Natural killer cell treated with Interleukin-12 subunit alpha and Interleukin-12 subunit beta and Interleukin-15 and Interleukin-18, amount 100 ng/mL, for 72 hours (primary cell): ENCODE data around the gene DNAH17. TPM values are rescaled to one million over a fixed set of nuclear protein-coding genes. Genes with fewer than 3 reads are reported as not detected.

Experiments used
- ATAC-seq, 2 donors: fragments of 150-1000 bp; cut with Tn5 transposase in 1 of 2; sonication (Bioruptor Pico), chemical (Tn5 transposase) in 1 of 2; 2 replicates each; pipeline ENCODE4 v1.10.0; 2021
- DNase-seq: peaks from one replicate; pipeline ENCODE4 v3.0.0; 2022; ENCODE audit warnings: low spot score
- H3K27ac Mint-ChIP-seq, 2 donors: 1 replicate in 1 of 2; 2 replicates in 1 of 2; pipeline ENCODE4 v1.8.0; 2022; ENCODE audit warnings: mixed read lengths in 2 of 2, mild to moderate bottlenecking in 1 of 2, moderate library complexity in 1 of 2
- H3K27me3 Mint-ChIP-seq, 2 donors: 1 replicate in 1 of 2; 2 replicates in 1 of 2; pipeline ENCODE4 v1.8.0; 2022; ENCODE audit warnings: mixed read lengths in 2 of 2
- H3K36me3 Mint-ChIP-seq: one replicate; pipeline ENCODE4 v1.8.0; 2022; ENCODE audit warnings: mixed read lengths
- H3K4me1 Mint-ChIP-seq, 2 donors: 1 replicate in 1 of 2; 2 replicates in 1 of 2; pipeline ENCODE4 v1.8.0; 2022; ENCODE audit warnings: low read depth in 2 of 2, mixed read lengths in 2 of 2, mild to moderate bottlenecking in 1 of 2
- H3K4me3 Mint-ChIP-seq: one replicate; pipeline ENCODE4 v1.8.0; 2022; ENCODE audit warnings: mixed read lengths
- H3K9me3 Mint-ChIP-seq: 2 replicates; pipeline ENCODE4 v1.8.0; 2022; ENCODE audit warnings: mixed read lengths
- total RNA-seq, 2 donors: library from RNA; stranded (reverse); gene quantifications; one replicate each; pipeline ENCODE4 v1.2.3, GENCODE V29; 2022

The DNAH17 gene
- total RNA-seq, 2 donors from 2014 or later: 0.14 to 0.22 TPM

DNA sequence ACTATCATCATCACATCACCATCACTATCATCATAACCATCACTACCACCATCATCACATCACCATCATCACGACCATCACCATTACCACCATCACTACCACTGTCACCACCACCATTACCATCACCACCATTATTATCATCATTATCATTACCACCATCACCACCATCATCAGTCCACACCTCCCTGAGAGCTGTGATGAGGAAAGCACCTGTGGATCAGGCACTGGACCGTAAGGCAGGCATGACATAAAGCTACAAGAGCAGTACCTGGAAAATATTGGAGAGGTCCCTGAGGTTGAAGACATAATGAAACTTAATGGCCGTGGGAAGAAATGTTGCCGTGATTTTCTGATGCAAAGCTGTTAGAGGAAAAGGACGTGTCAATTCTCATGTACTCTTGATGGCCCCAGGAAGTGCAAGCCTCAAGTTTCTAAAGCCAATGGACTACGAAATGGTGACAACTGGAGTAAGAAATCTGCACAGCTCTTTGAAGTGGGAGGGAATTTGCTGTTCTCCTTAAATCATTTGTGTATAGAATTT lies 98.4 kb downstream of the DNAH17 start:
- ATAC-seq (no peak), DNase-seq (no peak)
- no peak overlapping the region for H3K27ac Mint-ChIP-seq
- H3K4me1 Mint-ChIP-seq: peaks cover 9 to 14% of the 10 kb centered on the region in 2 donors
- H3K4me3 Mint-ChIP-seq: no peak overlapping the region
- H3K9me3 Mint-ChIP-seq: no peaks in the 10 kb centered on the region
- no peaks in the 10 kb centered on the region for H3K36me3 Mint-ChIP-seq
- peaks cover 8 to 11% of the 10 kb centered on the region in 2 donors for H3K27me3 Mint-ChIP-seq

DNA sequence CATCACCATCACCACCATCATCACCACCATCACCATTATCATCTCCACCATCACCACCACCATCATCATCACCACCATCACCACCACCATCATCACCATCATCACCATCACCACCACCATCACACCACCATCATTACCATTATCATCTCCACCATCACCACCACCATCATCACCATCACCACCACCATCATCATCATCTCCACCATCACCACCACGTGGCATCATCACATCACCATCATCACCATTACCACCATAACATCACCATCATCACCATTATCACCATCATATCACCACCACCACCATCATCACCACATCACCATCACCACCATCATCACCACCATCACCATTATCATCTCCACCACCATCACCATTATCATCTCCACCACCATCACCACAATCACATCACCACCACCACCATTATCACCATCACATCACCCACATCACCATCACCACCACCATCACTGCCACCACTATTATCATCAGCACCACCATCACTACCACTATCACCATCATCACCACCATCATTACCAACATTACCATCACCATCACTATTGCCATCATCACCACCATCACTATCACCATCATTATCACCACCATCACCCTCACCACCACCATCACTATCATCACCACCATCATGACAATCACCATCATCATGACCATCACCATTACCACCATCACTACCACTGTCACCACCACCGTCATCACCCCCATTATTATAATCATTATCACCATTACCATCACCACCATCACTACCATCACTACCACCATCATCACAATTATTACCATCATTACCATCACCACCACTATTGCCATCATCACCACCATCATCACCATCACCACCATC lies 99.1 kb downstream of the DNAH17 start:
- H3K9me3 Mint-ChIP-seq: no peaks in the 10 kb centered on the region
- ATAC-seq: no peak
- H3K4me3 Mint-ChIP-seq: no peak overlapping the region
- H3K27ac Mint-ChIP-seq: no peak overlapping the region
- peaks cover 9 to 14% of the 10 kb centered on the region in 2 donors for H3K4me1 Mint-ChIP-seq
- peaks cover 8 to 11% of the 10 kb centered on the region in 2 donors for H3K27me3 Mint-ChIP-seq
- no peak for DNase-seq
- H3K36me3 Mint-ChIP-seq: no peaks in the 10 kb centered on the region

DNA sequence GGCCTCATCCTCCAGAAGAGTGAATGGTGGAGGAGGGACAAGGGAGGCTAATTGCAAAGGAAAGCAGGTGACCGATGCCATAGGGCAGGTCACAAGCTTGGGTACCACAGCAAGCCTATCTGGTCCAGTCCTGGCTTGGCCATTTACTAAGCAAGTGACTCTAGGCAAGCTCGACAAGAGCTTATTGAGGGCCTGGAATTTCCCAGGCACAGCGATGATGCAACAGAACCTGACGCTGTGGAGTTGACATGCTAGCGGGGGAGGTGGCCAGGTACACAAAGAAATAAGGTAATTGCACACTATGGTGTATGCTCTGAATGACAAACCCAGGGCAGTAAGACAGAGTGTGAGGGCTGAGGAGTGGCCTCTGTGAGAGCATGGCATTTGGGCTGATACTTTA lies 100.2 kb downstream of the DNAH17 start:
- H3K9me3 Mint-ChIP-seq: no peaks in the 10 kb centered on the region
- ATAC-seq (no peak), DNase-seq (no peak)
- H3K27me3 Mint-ChIP-seq: peaks cover 1 to 4% of the 10 kb centered on the region in 2 donors
- H3K4me1 Mint-ChIP-seq: peaks cover 9 to 14% of the 10 kb centered on the region in 2 donors
- no peak overlapping the region for H3K27ac Mint-ChIP-seq
- no peaks in the 10 kb centered on the region for H3K36me3 Mint-ChIP-seq
- no peak overlapping the region for H3K4me3 Mint-ChIP-seq

DNA sequence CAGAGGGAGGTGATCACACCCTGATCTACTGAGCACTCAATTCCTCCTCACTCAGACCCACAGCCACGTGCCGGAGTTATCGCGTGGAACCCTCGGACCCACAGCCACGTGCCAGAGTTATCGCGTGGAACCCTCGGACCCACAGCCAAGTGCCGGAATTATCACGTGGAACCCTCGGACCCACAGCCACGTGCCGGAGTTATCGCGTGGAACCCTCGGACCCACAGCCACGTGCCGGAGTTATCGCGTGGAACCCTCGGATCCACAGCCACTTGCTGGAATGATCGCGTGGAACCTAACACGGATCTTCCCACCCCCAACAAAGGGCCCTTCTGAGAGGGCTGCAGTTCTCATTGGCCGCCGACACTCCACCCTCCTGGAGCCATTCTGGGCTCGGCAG lies 101.0 kb downstream of the DNAH17 start:
- Mint-ChIP-seq H3K9me3 (no peaks in the 10 kb centered on the region), H3K4me1 (peaks cover 9 to 14% of the 10 kb centered on the region in 2 donors), H3K27ac (no peak overlapping the region), H3K36me3 (no peaks in the 10 kb centered on the region), H3K4me3 (no peak overlapping the region), H3K27me3 (peaks cover 0 to 4% of the 10 kb centered on the region in 2 donors)
- no peak for ATAC-seq
- no peak for DNase-seq

DNA sequence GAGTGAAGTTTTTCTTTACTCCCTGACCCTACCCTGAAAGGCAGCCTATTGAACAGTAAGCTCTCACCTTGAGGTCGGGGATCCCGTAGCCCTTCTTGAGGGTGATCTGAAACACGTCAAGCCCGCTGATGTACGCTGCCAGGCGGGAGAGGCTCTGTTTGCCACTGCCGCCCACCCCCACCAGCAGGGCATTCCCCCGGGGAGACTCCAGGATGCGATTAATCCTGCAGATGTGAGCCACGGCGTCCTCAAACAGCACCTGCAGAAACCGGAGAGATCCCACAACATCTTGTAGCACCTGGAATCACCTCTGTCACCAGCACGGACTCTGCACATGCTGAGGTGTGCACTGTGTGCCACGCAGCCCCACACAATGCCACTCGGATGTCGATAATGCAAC lies 102.0 kb downstream of the DNAH17 start:
- DNase-seq: no peak
- ATAC-seq: no peak
- H3K4me1 Mint-ChIP-seq: peaks cover 9 to 14% of the 10 kb centered on the region in 2 donors
- H3K27ac Mint-ChIP-seq: peak overlapping the region in 1 of 2 donors; percentile 55
- H3K9me3 Mint-ChIP-seq: no peaks in the 10 kb centered on the region
- peaks cover 0 to 4% of the 10 kb centered on the region in 2 donors for H3K27me3 Mint-ChIP-seq
- no peak overlapping the region for H3K4me3 Mint-ChIP-seq
- no peaks in the 10 kb centered on the region for H3K36me3 Mint-ChIP-seq

DNA sequence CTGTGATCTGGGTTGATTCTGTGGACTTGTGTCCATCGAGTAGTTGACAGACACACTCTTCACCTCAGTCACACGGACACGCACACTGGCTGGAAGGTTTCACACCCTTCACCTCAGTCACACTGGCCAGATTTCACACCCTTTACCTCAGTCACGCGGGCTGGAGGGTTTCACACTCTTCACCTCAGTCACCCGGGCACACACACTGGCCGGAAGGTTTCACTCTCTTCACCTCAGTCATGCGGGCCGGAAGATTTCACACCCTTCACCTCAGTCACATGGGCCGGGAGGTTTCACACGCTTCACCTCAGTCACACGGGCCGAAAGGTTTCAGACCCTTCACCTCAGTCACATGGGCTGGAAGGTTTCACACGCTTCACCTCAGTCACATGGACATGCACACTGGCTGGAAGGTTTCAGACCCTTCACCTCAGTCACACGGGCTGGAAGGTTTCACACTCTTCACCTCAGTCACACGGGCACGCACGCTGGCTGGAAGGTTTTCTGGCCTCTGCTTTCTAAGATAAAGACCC lies 102.5 kb downstream of the DNAH17 start:
- peaks cover 0 to 4% of the 10 kb centered on the region in 2 donors for H3K27me3 Mint-ChIP-seq
- H3K9me3 Mint-ChIP-seq: no peaks in the 10 kb centered on the region
- H3K36me3 Mint-ChIP-seq: no peaks in the 10 kb centered on the region
- peaks cover 9 to 14% of the 10 kb centered on the region in 2 donors for H3K4me1 Mint-ChIP-seq
- H3K27ac Mint-ChIP-seq: peak overlapping the region; percentile 55 to 69
- no peak overlapping the region for H3K4me3 Mint-ChIP-seq
- ATAC-seq: peak; percentile 90 to 91
- DNase-seq: peak; percentile 73

DNA sequence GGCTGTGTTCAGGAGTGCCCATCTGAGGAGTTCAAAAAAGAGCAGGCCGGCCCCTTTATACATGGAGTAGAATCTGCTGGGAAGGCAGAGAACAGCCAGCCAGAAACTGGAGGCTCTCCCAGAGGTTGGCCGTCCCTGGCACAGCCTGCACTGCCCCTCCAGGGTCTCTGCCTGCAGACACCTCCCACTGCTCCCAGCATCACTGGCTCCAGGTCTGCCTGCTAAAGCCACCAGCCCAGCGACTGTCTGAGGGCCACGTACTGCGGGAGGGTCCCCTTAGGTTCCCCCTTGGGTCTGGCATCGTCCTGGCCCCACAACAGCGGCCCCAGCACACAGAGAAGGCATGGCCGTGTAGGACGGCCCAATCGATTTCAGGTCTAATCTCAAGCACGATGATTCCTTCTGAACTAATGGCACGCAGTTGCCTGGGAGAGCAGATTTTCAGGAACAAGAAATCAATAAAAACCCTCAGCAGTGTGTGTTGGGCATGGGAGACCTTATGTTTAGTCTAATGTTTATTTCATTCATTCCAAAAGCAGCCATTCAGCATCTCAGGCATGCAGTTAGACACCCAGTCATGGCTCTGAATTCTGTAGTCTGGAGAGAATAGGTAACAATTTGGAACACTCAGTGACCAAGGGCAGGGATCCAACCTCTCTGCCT lies 103.1 kb downstream of the DNAH17 start:
- no peak for DNase-seq
- no peak for ATAC-seq
- H3K27ac Mint-ChIP-seq: peak overlapping the region; percentile 55 to 69
- H3K36me3 Mint-ChIP-seq: no peaks in the 10 kb centered on the region
- H3K4me1 Mint-ChIP-seq: peaks cover 9 to 14% of the 10 kb centered on the region in 2 donors
- peaks cover 0 to 7% of the 10 kb centered on the region in 2 donors for H3K27me3 Mint-ChIP-seq
- H3K9me3 Mint-ChIP-seq: no peaks in the 10 kb centered on the region
- H3K4me3 Mint-ChIP-seq: no peak overlapping the region

DNA sequence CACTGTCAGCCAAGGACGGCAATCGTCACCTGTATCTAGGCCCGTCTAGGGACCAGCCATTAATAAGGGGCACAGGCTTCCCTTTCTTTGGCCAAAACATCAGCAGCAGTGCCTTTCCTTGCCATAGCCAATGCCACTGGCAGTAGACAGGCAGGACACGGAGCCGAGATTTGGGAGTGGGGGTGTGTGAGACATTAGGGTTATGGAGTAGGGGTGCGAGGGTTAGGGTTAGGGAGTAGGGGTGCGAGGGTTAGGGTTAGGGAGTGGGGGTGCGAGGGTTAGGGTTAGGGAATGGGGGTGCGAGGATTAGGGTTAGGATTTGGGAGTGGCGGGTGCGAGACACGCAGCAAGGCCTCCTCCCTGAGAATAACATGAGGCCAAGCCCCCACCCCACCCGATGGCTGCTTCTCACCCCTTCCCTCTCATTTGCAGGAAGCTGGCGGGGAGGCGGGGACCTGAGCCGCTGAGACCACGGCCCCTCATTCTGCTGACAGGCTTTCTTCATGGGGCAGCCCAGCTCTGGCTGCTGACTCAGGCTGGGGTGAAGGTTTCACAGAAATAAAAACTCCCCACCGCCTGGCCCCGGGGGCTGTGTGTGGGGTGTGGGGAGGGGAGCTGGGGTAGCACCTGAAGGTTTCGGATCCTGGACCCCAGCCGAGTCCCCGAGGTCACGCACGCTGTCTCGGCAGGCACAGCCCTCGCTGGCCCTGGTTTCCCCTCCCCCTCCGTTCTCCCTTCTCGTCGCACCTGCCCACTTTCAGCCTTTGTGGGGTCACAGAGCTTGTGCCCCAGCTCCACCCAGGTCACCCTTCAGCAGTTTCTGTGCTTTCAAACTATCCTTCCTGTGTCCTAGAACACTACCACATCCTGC lies 104.9 kb downstream of the DNAH17 start:
- no peak overlapping the region for H3K4me3 Mint-ChIP-seq
- no peak for ATAC-seq
- no peak for DNase-seq
- H3K9me3 Mint-ChIP-seq: no peaks in the 10 kb centered on the region
- peaks cover 9 to 14% of the 10 kb centered on the region in 2 donors for H3K4me1 Mint-ChIP-seq
- H3K27ac Mint-ChIP-seq: peak overlapping the region in 1 of 2 donors; percentile 16
- no peaks in the 10 kb centered on the region for H3K36me3 Mint-ChIP-seq
- H3K27me3 Mint-ChIP-seq: peaks cover 0 to 7% of the 10 kb centered on the region in 2 donors

DNA sequence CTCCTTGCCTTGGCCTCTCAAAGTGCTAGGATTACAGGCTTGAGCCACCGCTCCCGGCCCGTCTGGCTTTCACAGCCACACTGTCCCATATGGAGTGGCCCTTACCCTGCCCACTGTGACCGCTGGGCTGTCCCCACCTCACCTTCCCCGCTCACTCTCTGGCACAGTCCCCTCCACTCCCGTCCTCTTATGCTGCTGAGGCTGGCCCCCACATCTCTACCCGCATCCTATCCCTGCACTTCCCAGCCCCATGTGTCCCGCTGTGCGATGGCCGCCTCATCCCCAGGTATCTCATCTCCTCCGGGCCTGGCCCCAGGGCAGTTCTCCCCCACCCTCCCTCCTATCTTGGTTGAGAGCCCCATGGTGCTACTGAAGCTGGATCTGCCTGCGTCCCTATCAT lies 105.6 kb downstream of the DNAH17 start:
- Mint-ChIP-seq H3K4me1 (peaks cover 9 to 14% of the 10 kb centered on the region in 2 donors), H3K27ac (no peak overlapping the region), H3K4me3 (no peak overlapping the region), H3K27me3 (peaks cover 0 to 7% of the 10 kb centered on the region in 2 donors), H3K9me3 (no peaks in the 10 kb centered on the region), H3K36me3 (no peaks in the 10 kb centered on the region)
- DNase-seq (no peak), ATAC-seq (no peak)

DNA sequence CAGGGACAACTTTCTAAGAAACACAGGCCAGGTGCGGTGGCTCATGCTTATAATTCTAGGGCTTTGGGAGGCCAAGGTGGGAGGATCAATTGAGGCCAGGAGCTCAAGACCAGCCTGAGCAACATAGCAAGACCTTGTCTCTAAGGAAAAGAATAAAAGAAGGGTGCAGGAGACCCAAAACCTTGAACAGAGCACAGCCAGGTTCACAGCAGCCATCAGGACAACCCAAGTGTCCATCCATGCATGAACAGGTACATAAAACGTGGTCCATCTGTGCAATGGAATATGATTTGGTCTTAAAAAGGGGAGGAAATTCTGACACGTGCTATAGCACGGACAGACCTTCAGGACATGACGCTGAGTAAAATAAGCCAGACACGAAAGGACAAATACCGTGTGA lies 107.8 kb downstream of the DNAH17 start:
- no peak for ATAC-seq
- peaks cover under 1% of the 10 kb centered on the region in 2 donors for H3K4me1 Mint-ChIP-seq
- H3K4me3 Mint-ChIP-seq: no peak overlapping the region
- DNase-seq: no peak
- no peaks in the 10 kb centered on the region for H3K9me3 Mint-ChIP-seq
- H3K36me3 Mint-ChIP-seq: no peaks in the 10 kb centered on the region
- H3K27ac Mint-ChIP-seq: no peak overlapping the region
- H3K27me3 Mint-ChIP-seq: peaks cover 0 to 7% of the 10 kb centered on the region in 2 donors

DNA sequence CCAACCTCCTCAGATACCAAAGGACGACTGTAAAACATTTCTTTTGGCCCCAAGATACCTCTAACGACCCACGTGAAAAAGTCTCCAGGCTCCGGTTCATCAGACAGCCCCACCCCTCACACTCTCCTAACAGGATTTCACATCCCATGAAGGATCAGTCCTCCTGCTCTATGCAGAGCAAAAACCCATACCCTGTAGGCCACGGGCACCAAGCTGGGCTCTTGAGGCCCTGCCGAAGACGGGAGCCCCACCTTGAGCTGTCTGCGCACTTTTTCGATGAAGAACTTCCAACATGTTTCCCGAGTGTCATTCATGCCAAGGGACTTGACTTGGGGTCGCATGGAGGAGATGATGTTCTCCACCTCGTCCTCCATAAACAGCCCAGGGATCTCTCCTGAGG lies 108.8 kb downstream of the DNAH17 start:
- Mint-ChIP-seq H3K4me1 (no peaks in the 10 kb centered on the region), H3K27ac (no peak overlapping the region), H3K4me3 (no peak overlapping the region), H3K36me3 (no peaks in the 10 kb centered on the region), H3K9me3 (no peaks in the 10 kb centered on the region), H3K27me3 (peaks cover 0 to 7% of the 10 kb centered on the region in 2 donors)
- DNase-seq (no peak), ATAC-seq (no peak)

DNA sequence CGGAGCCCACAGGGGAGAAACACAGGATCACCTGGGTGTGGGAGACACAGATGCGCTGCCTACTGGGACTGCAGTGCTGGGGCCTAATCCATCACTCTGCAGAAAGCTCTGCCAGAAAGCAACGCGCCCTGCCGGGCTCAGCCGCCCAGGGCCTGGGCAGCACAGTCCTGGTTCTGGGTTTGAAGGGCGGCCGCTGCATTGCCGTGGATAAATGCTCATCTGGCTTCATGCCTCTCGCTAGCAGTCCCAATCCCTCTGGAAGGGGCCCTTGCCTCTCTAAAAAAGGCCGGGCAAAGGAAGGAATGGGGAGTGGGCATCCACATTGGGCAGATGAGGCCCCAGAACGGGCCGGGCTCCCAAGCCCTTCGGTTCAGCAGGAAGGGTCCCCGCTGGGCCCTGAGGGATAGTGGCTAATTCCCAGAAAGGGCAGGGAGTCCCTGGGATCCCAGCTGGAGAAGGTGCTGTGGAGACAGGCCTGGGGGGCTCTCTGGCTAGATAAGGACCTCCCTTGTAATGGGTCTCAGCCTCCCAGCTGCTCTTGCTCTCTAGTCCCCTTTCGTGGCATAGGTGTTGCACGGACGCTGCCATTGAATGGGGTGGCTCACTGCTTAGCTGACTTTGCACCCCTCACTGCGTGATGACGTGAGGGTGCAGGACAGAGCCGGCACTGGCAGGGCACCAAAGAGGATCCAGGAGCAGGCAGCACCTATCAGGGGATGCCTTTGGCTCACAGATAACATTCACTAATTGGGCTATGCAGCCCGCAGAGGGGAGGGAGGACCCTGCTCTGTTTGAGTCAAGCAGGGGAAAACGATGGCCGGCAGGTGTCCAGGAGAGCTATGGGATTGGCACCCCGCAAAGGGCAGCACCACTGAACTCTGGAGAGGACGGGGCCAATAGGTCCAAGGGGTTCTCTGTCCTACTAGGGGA lies 110.1 kb downstream of the DNAH17 start:
- DNase-seq (no peak), ATAC-seq (no peak)
- Mint-ChIP-seq H3K27me3 (peaks cover 0 to 3% of the 10 kb centered on the region in 2 donors), H3K4me3 (no peak overlapping the region), H3K36me3 (no peaks in the 10 kb centered on the region), H3K9me3 (no peaks in the 10 kb centered on the region), H3K27ac (no peak overlapping the region), H3K4me1 (no peaks in the 10 kb centered on the region)
